Measurements from ENCODE around the gene SEMA6A.

GRCh38 chr5:116539222-116539621, 35.4 kb downstream of the SEMA6A start:
- TF ChIP-seq ZNF274 (IDR thresholded peaks at IDR 0.05; ENCODE audit: low read depth, low read length) (no peak), SUZ12 (IDR thresholded peaks at IDR 0.05; ENCODE audit: extremely low read depth, insufficient read depth, insufficient read length) (no peak)
